GM20431 (cell line): Measurements from ENCODE around the gene SMIM14.
"Not testable (repeated sequence)": the region's sequence is repeated elsewhere in the genome, so short reads cannot be mapped to it uniquely, and the experiment has no call there.

ENCODE experiments used
- in situ Hi-C: fragments of 300-500 bp; cut with MseI, MboI; formaldehyde crosslinking; loops from one replicate; pipeline ENCODE4 v1.15.0; 2020; ENCODE audit warnings: low sequenced_read_pairs; ENCODE audit not compliant: unreplicated experiment

Gene SMIM14

DNA sequence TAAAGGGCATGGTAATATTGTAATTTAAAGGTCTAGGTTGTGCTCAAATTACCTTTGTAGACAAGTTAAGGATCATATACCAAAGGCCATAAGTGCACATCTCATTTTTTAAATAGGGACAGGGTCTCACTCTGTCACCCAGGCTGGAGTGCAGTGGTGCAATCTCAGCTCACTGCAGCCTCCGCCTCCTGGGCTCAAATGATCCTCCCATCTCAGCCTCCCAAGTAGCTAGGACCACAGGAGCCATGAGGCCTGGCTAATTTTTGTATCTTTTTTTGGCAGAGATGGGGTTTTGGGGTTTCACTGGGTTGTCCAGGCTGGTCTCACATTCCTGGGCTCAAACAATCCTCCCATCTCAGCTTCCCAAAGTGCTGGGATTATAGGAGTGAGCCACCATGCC, 124.4 kb downstream of the SMIM14 start:
- in situ Hi-C loops: not testable (repeated sequence)

DNA sequence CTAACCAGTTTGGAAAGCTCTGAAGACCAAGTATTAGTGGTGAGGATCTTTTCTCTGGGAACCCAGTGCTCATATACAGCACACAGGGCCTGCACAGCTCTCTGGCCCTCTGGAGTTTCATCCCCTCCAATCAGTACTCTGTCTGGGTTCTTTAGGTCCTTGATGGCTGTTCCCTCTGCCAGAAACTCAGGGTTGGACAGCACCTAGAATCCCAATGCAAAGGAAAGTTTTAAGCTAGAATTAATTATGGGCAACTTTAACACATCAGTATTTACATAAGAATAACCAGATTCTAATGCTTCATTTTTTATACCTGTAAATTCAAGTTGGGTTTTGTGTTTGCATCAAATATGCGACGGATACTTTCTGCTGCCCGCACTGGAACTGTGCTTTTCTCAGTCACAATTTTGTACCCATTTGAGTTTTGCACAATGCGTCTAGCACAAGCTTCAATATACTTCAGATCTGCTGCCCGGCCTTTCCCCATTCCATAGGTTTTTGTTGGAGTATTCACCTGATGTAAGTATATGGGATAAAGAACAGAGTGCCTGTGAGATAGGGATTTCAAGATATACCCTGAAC, 128.2 kb downstream of the SMIM14 start:
- in situ Hi-C loops: no loop called here

DNA sequence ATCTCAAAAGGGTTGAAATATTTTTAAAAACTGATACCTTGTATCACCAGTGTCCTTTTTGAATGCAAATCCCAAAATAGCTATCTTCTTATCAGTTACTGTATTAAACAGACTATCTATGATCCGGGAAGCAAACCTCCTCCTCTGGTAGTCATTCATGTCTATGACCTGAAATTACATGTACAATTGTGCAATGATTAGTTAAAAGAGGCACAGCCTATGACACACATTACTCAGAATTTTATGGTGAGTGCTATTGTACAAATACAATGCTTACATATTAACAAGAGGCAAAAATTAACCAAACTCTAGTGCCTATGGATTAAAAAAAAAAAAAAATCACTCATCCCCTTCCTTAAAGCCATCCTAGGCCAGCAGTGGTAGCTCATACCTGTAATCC, 133.1 kb downstream of the SMIM14 start:
- in situ Hi-C loops: no loop called here

DNA sequence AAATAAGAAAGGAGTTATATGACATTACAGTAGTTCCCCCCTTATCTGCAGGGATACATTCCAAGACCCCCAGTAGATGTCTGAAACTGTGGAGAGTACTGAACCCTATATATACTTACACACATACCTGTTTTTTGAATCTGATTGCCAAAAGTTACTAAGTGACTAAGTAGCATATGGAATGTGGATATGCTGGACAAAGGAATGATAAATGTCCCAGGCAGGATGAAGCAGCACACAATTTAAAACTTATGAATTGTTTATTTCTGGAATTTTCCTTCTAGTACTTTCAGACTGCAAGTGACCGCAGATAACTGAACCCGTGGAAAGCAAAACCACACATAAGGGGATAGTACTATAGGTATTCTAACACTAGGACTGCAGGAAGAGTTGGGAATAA, 134.1 kb downstream of the SMIM14 start:
- in situ Hi-C loops: no loop called here

DNA sequence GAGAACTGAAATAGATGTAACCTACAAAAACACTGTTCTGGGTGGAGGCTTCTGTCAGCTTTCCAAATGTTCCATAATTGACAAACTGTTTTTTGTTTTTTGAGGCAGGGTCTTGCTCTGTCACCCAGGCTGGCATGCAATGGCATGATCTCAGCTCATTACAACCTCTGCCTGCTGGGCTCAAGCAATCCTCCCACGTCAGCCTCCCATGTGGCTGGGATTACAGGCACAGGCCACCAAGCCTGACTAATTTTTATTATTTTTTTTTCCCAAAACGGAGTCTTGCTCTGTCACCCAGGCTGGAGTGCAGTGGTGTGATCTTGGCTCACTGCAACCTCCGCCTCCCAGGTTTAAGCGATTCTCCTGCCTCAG, 136.0 kb downstream of the SMIM14 start:
- in situ Hi-C loops: not testable (repeated sequence)

DNA sequence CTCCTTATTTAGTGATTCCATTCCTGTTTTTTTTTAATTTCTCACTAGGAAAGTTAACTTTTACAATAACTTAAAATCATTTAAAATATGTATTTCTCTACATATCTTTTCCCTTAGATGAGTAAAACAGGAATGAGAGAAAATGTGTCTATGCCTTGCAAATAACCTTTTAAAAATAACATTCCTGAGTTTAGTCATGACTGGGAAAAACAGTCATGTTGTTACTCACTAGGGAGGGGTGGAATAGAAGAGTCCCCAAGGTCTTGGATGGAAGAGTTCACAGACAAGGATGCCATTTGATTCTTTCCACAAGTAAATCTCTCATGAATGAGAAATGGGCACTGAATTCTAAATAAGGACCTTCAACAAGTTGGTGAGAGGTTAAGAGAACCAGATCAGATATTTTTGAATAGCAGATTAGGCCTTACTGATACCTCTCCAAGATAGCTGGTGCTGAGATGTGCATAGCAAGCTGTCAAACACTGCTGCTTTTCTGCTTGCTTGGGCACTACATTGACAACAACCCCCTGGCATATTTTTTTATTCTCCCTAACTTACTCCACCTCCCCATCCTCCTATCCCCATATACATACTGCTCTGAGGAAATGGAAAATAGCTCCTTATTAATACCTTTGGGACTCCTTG, 136.5 kb downstream of the SMIM14 start:
- in situ Hi-C loops: no loop called here

DNA sequence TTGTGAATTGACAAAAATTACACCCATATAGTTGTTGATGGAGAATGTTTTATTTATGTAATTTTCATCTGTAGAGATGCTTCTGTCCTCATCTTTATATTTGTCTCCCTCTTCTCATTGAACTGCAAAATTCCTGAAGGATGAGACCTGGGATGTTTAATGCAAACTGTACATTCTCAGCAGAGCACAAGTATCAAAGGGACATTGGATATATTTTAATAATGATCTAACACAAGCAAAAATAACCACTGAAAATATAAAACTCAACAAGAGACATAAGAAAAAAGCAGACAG, 140.0 kb downstream of the SMIM14 start:
- in situ Hi-C loops: loop anchor here (25.0 kb wide), 1 partner anchor 489 kb away; the partner anchor contains the start of gene PDS5A

DNA sequence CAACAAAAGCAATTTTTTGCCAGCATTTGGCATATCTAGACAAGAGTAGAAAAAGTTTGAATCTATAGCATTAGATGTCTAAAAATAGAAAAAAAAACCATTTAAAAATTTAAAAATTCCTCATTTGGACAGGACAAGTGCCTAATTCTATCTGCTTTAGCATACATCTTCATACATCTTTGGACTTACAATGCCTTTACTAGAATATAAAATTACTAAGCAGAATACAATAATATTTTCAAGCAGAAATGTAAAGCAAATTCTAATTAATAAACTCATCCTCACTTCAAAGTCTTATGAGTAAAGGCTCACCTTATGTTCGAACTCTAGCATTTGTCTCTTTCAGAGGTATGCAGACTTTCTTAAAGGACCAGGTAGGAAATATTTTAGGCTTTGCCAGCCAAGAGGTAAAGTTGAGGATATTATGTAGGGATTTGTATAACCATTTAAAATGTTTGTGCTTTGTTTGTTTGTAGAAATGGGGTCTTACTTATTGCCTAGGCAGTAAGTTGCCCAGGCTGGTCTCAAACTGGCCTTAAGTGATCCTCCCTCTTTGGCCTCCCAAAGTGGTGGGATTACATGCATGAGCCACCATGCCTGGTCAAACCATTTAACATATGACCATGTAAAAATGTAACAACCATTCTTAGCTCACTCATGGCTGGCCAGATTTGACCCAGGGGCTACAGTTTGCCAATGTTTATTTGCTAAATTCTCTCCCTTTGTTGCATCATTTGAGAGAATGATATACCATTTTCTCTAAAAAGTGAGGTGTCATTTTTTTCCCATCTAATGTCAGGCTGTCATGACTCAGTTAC, 140.5 kb downstream of the SMIM14 start:
- in situ Hi-C loops: loop anchor here (25.0 kb wide), 1 partner anchor 489 kb away; the partner anchor contains the start of gene PDS5A
